Nephron (organoid): ENCODE data around the gene ZSWIM5.
A peak's percentile ranks its signal among the peaks of the same experiment; 100 is the strongest.

Experiments used
- H3K27ac Mint-ChIP-seq, 3 experiments: 2 replicates each; pipeline ENCODE4 v1.8.0; 2020; ENCODE audit warnings: mixed read lengths in 3 of 3, mild to moderate bottlenecking in 2 of 3, moderate library complexity in 1 of 3
- H3K27me3 Mint-ChIP-seq: 2 replicates; pipeline ENCODE4 v1.8.0; 2021; ENCODE audit warnings: low read depth, mild to moderate bottlenecking, moderate library complexity, mixed read lengths
- H3K36me3 Mint-ChIP-seq: 2 replicates; pipeline ENCODE4 v1.8.0; 2020; ENCODE audit warnings: low read depth, mixed read lengths
- H3K4me1 Mint-ChIP-seq: 2 replicates; pipeline ENCODE4 v1.8.0; 2020; ENCODE audit warnings: mixed read lengths
- H3K4me3 Mint-ChIP-seq, 3 experiments: 2 replicates each; pipeline ENCODE4 v1.8.0; 2020; ENCODE audit warnings: mild to moderate bottlenecking in 3 of 3, mixed read lengths in 3 of 3, moderate library complexity in 2 of 3
- H3K9me3 Mint-ChIP-seq: 2 replicates; pipeline ENCODE4 v1.8.0; 2020; ENCODE audit warnings: mixed read lengths
- TF ChIP-seq, protein P1 (sequence below), 3 experiments: fragments of 200-600 bp; sonication (generic); IDR thresholded peaks; one replicate each; pipeline ENCODE4 v1.5.0; 2021; ENCODE audit warnings: antibody characterized with exemption in 3 of 3; ENCODE audit not compliant: unreplicated experiment in 3 of 3

The ZSWIM5 gene

DNA sequence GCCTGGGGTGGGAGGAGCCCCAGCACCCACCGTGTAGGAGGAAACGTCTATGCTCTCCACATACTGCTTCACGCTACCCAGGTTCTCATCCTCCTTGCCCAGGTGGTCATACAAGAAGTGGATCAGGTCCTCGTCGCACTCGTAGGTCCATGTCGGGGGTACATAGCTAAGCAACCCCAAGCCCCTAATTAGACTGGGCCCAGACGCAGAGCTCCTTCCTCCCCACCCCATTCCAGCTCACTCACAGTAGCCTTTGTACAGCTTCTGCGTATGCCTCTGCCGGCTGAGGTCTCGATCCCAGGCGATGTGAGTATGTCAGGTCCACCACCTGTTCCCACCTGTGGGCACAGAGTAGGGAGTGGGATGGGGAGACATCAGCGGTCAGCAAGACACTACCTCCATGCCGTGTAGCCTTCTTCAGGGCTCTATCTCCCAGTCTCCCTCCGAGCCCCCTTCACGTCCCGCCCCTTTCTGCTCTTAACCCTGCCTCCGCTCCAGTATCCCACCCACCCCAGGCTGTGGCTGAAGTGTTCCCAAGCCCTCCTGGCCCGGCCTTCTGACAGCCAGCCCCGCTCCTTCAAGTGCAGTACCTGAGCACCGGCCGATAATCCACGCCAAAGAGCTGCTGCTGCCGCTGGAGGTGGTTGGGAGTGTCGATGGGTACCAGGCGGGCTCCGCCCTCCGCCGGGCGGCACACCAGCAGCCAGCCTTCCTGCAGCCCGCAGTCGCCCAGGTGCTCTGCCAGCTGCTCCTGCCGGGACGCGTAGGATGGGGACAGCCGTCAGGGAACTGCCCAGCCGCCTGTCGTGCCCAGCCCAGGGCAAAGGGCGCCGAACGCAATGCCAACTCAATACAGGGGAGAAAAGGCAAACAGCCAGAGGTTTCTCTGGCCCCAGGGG lies 196.2 kb downstream of the ZSWIM5 start:
- no peaks in the 10 kb centered on the region for H3K9me3 Mint-ChIP-seq
- peaks cover 30% of the 10 kb centered on the region for H3K36me3 Mint-ChIP-seq
- no peak overlapping the region for H3K27ac Mint-ChIP-seq
- peak overlapping the region; percentile 87 to 88 (median 87) for H3K4me3 Mint-ChIP-seq
- peaks cover 26% of the 10 kb centered on the region for H3K4me1 Mint-ChIP-seq
- H3K27me3 Mint-ChIP-seq, result no peaks in the 10 kb centered on the region
- TF ChIP-seq, protein P1, sequence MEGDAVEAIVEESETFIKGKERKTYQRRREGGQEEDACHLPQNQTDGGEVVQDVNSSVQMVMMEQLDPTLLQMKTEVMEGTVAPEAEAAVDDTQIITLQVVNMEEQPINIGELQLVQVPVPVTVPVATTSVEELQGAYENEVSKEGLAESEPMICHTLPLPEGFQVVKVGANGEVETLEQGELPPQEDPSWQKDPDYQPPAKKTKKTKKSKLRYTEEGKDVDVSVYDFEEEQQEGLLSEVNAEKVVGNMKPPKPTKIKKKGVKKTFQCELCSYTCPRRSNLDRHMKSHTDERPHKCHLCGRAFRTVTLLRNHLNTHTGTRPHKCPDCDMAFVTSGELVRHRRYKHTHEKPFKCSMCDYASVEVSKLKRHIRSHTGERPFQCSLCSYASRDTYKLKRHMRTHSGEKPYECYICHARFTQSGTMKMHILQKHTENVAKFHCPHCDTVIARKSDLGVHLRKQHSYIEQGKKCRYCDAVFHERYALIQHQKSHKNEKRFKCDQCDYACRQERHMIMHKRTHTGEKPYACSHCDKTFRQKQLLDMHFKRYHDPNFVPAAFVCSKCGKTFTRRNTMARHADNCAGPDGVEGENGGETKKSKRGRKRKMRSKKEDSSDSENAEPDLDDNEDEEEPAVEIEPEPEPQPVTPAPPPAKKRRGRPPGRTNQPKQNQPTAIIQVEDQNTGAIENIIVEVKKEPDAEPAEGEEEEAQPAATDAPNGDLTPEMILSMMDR (IDR thresholded peaks at IDR 0.05; ENCODE audit: unreplicated experiment in 3 of 3), result no peak

DNA sequence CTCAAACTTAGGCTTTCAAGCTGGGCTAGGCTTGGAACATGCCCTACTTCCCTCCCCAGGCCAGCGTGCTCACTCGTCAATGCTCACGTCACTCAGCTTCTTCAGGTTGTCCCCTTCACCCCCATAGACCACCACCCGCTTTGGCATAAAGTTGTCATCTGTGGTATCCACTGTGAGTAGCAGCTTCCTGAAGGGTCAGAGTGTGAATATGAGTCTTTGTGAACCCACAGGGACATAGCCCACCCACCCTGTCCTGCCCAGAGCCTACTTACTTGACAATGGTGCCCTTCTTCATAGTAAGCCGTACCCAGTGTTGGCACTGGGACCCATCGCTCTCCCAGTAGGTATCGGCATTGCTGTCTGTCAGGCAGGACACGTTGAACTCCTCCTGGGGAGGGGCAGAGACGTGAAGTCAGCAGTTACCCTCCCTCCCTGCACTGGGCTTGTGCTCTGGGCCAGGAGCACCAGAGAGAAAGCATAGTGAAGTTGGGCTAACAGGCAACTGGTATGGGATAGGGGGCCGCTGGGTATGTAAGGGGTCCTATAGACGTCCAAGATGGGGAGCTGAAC lies 197.0 kb downstream of the ZSWIM5 start:
- H3K4me3 Mint-ChIP-seq, result peak overlapping the region; percentile 87 to 88 (median 87)
- H3K27ac Mint-ChIP-seq, result no peak overlapping the region
- H3K27me3 Mint-ChIP-seq, result no peaks in the 10 kb centered on the region
- H3K9me3 Mint-ChIP-seq, result no peaks in the 10 kb centered on the region
- peaks cover 35% of the 10 kb centered on the region for H3K36me3 Mint-ChIP-seq
- TF ChIP-seq, protein P1 (IDR thresholded peaks at IDR 0.05; ENCODE audit: unreplicated experiment in 3 of 3), result no peak
- H3K4me1 Mint-ChIP-seq, result peaks cover 20% of the 10 kb centered on the region

DNA sequence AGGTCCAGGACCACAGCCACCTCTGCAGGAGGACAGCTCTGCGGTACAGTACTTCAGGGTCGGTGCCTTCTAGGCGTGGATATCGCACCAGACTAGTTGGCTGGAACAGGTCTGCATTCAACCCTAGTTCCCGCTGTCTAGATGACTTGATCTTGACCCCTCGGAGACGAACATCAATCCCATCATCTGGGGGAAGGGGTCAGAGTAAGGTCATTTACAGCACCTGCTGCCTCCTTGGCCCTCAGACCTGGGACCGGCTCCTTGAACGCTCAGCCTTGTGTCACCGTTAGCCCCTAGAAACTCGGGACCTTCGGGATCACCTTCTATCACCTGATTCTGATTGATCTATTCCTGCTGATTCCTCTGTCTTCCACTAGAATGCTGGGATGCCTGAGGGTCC lies 197.9 kb downstream of the ZSWIM5 start:
- peaks cover 17% of the 10 kb centered on the region for H3K4me1 Mint-ChIP-seq
- H3K36me3 Mint-ChIP-seq, result peaks cover 33% of the 10 kb centered on the region
- H3K4me3 Mint-ChIP-seq, result peak overlapping the region; percentile 43 to 61 (median 49)
- no peak overlapping the region for H3K27ac Mint-ChIP-seq
- TF ChIP-seq, protein P1 (IDR thresholded peaks at IDR 0.05; ENCODE audit: unreplicated experiment in 3 of 3), result no peak
- H3K9me3 Mint-ChIP-seq, result no peaks in the 10 kb centered on the region
- no peaks in the 10 kb centered on the region for H3K27me3 Mint-ChIP-seq

DNA sequence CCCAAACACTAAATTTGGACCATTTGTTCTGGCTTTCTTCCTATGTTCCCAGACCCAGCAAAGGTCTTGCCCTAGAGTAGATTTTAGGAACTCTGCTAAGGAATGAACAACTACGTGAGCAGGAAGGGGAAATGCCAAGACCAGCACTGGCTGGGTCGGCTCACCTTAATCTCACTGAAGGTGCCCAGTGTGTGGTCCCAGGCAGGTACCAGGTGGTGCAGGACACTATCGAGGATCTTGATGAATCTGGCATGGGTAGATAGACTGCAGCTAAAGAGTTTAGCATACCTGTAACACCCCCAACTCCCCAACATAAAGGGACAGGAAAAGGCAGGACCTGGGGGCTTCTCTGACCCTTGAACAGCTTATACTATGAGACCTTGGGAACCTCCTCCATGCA lies 198.3 kb downstream of the ZSWIM5 start:
- Mint-ChIP-seq H3K4me1 (peaks cover 17% of the 10 kb centered on the region), H3K27ac (no peak overlapping the region), H3K36me3 (peaks cover 33% of the 10 kb centered on the region), H3K9me3 (no peaks in the 10 kb centered on the region), H3K4me3 (peak overlapping the region; percentile 11 to 61 (median 49)), H3K27me3 (no peaks in the 10 kb centered on the region)
- TF ChIP-seq, protein P1 (IDR thresholded peaks at IDR 0.05; ENCODE audit: unreplicated experiment in 3 of 3), result no peak

DNA sequence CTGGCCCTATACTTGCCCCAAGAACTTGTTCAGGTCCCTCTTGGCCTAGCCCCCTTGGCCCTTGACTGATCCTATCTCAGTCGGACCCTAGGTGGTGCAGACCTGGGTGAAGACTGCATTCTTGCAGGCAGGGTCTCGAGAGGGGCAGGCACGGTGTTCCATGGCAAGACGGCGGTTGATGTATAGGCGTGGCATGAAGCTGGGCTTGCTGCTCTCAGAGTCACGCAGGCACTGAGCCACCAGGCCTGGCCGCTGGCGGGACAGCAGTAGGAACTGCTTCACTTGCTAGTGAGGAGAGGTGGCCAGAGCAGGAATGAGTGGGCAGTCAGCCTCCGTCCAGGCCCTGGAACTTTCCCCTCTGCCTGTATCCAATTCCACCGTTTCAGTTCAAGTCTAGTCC lies 199.1 kb downstream of the ZSWIM5 start:
- peaks cover 17% of the 10 kb centered on the region for H3K4me1 Mint-ChIP-seq
- H3K27me3 Mint-ChIP-seq, result no peaks in the 10 kb centered on the region
- TF ChIP-seq, protein P1 (IDR thresholded peaks at IDR 0.05; ENCODE audit: unreplicated experiment in 3 of 3), result no peak
- H3K9me3 Mint-ChIP-seq, result no peaks in the 10 kb centered on the region
- H3K27ac Mint-ChIP-seq, result no peak overlapping the region
- peak overlapping the region in 2 of 3 experiments; percentile 24 to 57 for H3K4me3 Mint-ChIP-seq
- H3K36me3 Mint-ChIP-seq, result peaks cover 39% of the 10 kb centered on the region
